Kidney (tissue), 14 donors: Measurements from ENCODE around the gene TNNI3K. TPM values are rescaled to one million over a fixed set of nuclear protein-coding genes. Genes with fewer than 3 reads are reported as not detected.

ENCODE experiments used
- DNase-seq, 5 donors: peaks; one replicate each; pipeline ENCODE4 v3.0.0-alpha.2; 2013 to 2020
- FAIRE-seq: peaks from 2 replicates; lab custom pipeline; 2012; peaks lifted over from hg19 to GRCh38; lab: Jason Lieb, UNC
- H3K27ac ChIP-seq, 2 donors: one replicate each; pipeline ENCODE4 v1.7.0; 2013; ENCODE audit warnings: low read depth in 2 of 2, low read length in 2 of 2, inconsistent platforms in 1 of 2
- H3K27me3 ChIP-seq: one replicate; pipeline ENCODE4 v1.7.1; 2013; ENCODE audit warnings: low read length, inconsistent platforms; ENCODE audit not compliant: control insufficient read depth, insufficient read depth
- H3K36me3 ChIP-seq, 3 donors: one replicate each; pipeline versions ENCODE4 v1.7.0 to v1.7.1; 2013; ENCODE audit warnings: low read length in 3 of 3, control low read depth in 1 of 3, inconsistent platforms in 1 of 3; ENCODE audit not compliant: insufficient read depth in 3 of 3, control insufficient read depth in 2 of 3
- H3K4me1 ChIP-seq, 3 donors: one replicate each; pipeline versions ENCODE4 v1.7.0 to v1.7.1; 2013; ENCODE audit warnings: low read length in 3 of 3, inconsistent platforms in 1 of 3, low read depth in 1 of 3; ENCODE audit not compliant: control insufficient read depth in 2 of 3, insufficient read depth in 2 of 3
- H3K4me3 ChIP-seq, 3 donors: one replicate each; pipeline versions ENCODE4 v1.7.0 to v1.8.1; 2013; ENCODE audit warnings: low read length in 3 of 3, control low read depth in 1 of 3, inconsistent platforms in 1 of 3
- H3K9ac ChIP-seq, 3 donors: one replicate each; pipeline versions ENCODE4 v1.7.0 to v1.7.1; 2013; ENCODE audit warnings: low read length in 3 of 3, control low read depth in 1 of 3, inconsistent platforms in 1 of 3
- H3K9me3 ChIP-seq, 3 donors: one replicate each; pipeline versions ENCODE4 v1.7.0 to v1.7.1; 2013; ENCODE audit warnings: low read length in 3 of 3, control low read depth in 1 of 3, inconsistent platforms in 1 of 3; ENCODE audit not compliant: control insufficient read depth in 2 of 3, insufficient read depth in 1 of 3
- intact Hi-C: fragments of 100-400 bp; cut with DNase I; formaldehyde crosslinking; loops from one replicate; pipeline ENCODE4 v1.11.1; 2022
- polyA plus RNA-seq: library from polyadenylated mRNA; stranded (reverse); fragments of 350-450 nt; fragmentation: Illumina TruSeq; extraction: RNeasy Lipid Tissue Mini Kit (QIAGEN cat#74804); gene quantifications from one replicate; pipeline ENCODE4 v1.2.3, GENCODE V29; 2014; ENCODE audit warnings: low read depth, low replicate concordance; ENCODE audit not compliant: insufficient read depth
- total RNA-seq: library from RNA; stranded (reverse); fragmentation: NEBNext Ultra II Directional; extraction: Animal tissue kit (Norgen Biotek cat#: 25700); gene quantifications from one replicate; pipeline ENCODE4 v1.2.1, GENCODE V29; 2021
- TF ChIP-seq, protein P1 (sequence below): IDR thresholded peaks from 3 replicates; pipeline ENCODE4 v1.5.1; 2012; ENCODE audit warnings: mild to moderate bottlenecking, moderate library complexity, borderline replicate concordance; ENCODE audit not compliant: insufficient read depth; ENCODE audit errors: extremely low read depth
- donor health status: control.
- donor health status: control.
- donor health status: control.
- donor health status: control.
- donor health status: control.
- donor health status: DM: yes; HTN: yes; CAD: no.
- donor health status: Normal renal cell carcinoma (clear cell type).

The TNNI3K gene
- total and polyA plus RNA-seq, 2 donors from 2014 or later: 1.4 to 2.2 TPM

DNA sequence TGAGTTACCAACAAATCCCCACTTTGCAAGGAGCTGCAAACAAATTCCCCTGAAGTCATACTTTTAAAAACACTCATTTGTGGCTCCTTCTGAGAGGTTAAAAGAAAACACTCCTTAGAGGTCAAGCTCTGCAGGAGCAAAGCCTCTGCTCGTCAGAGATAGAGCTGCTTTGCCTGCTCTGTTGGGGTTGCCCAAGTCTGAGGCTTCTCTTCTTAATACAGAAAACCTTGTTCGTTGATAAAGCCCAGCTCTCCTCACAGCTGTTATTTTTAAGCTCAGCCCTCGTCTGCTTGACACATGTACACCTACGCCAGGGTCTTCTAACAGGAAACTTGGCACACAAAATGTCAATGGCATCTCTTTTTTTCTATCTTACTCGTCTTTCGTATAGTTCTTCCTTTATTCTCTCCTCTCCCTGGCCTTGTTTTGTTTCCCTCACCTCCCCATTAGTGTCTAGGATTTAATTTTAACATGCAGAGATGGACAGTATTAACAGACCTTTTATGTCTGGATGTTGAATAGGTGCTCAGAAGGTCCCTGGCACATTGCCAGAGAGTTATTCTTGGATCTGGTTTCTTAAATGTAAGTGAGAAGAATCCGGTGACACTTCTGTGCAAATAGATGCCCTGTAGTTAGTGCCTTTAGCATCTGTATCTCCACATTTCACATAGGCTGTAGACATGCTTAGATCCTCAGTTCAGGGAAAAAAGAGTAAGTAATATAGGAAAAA lies 191.2 kb downstream of the TNNI3K start:
- Histone ChIP-seq H3K27ac (no peak overlapping the region), H3K27me3 (no peaks in the 10 kb centered on the region), H3K4me3 (no peak overlapping the region), H3K9me3 (no peaks in the 10 kb centered on the region), H3K4me1 (no peaks in the 10 kb centered on the region), H3K9ac (no peak overlapping the region), H3K36me3 (no peaks in the 10 kb centered on the region)
- DNase-seq: peak in 2 of 5 donors; percentile 40 to 55
- TF ChIP-seq, protein P1, sequence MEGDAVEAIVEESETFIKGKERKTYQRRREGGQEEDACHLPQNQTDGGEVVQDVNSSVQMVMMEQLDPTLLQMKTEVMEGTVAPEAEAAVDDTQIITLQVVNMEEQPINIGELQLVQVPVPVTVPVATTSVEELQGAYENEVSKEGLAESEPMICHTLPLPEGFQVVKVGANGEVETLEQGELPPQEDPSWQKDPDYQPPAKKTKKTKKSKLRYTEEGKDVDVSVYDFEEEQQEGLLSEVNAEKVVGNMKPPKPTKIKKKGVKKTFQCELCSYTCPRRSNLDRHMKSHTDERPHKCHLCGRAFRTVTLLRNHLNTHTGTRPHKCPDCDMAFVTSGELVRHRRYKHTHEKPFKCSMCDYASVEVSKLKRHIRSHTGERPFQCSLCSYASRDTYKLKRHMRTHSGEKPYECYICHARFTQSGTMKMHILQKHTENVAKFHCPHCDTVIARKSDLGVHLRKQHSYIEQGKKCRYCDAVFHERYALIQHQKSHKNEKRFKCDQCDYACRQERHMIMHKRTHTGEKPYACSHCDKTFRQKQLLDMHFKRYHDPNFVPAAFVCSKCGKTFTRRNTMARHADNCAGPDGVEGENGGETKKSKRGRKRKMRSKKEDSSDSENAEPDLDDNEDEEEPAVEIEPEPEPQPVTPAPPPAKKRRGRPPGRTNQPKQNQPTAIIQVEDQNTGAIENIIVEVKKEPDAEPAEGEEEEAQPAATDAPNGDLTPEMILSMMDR: no peak
- FAIRE-seq: no peak
- intact Hi-C loops: no loop called here

DNA sequence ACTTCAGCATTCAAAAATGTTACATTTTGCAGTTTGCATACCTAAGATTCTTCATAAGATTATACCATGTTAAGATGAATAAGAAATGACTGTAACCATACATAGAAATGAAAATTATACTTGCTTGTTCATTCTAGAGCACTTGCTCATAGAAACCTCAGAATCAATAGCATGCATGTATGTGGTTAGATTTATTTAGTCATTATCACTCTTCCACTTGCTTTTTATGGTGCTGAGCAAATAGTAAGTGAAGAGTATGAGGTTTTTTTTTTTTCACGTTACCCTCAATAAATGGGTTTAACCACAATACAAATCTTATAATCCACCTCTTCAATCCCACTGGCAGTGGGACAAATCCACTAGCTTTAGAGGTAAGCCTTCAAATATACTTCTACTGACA lies 192.5 kb downstream of the TNNI3K start:
- H3K36me3 ChIP-seq: no peaks in the 10 kb centered on the region
- FAIRE-seq (no peak), DNase-seq (no peak)
- no peaks in the 10 kb centered on the region for H3K9me3 ChIP-seq
- H3K27ac ChIP-seq: no peak overlapping the region
- H3K4me1 ChIP-seq: no peaks in the 10 kb centered on the region
- H3K9ac ChIP-seq: no peak overlapping the region
- H3K27me3 ChIP-seq: no peaks in the 10 kb centered on the region
- TF ChIP-seq, protein P1: no peak
- H3K4me3 ChIP-seq: no peak overlapping the region
- intact Hi-C loops: no loop called here

DNA sequence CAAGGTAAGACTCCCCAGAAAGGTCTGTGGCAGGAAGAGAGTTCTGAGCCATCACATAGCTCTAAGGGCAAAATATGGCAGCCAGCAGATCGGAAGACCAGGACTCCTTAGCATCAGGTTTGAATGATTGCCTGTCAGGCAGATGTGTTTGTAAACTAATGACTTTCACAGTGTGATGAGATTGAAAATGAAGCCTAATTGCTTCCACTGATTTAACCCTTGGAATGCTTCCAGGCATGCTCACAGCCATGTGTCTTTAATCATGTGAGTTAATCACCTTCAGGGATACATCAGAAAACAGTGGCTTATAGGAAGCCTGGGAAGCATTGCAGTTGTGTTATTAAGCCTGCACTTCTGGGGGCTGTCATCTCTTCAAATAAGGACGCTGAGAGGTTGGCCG lies 194.4 kb downstream of the TNNI3K start:
- intact Hi-C loops: no loop called here
- no peak overlapping the region for H3K9ac ChIP-seq
- no peak overlapping the region for H3K27ac ChIP-seq
- no peaks in the 10 kb centered on the region for H3K36me3 ChIP-seq
- H3K27me3 ChIP-seq: no peaks in the 10 kb centered on the region
- no peaks in the 10 kb centered on the region for H3K4me1 ChIP-seq
- TF ChIP-seq, protein P1: no peak
- H3K9me3 ChIP-seq: no peaks in the 10 kb centered on the region
- FAIRE-seq: no peak
- DNase-seq: no peak
- H3K4me3 ChIP-seq: no peak overlapping the region
